Left renal cortex interstitium (tissue), 4 donors: ENCODE data around the gene TAAR8. TPM values are rescaled to one million over a fixed set of nuclear protein-coding genes. Genes with fewer than 3 reads are reported as not detected.

Experiments used
- polyA plus RNA-seq, 4 donors: library from polyadenylated mRNA; unstranded; fragments of 120-200 nt; gene quantifications; one replicate each; pipeline ENCODE4 v1.2.1, GENCODE V29; 2013; ENCODE audit not compliant: insufficient read length in 4 of 4

TAAR8 gene
- polyA plus RNA-seq, 4 donors = not detected

Other genes starting within 250 kb of the TAAR8 start
- gene MOXD1, start 151.2 kb upstream of the TAAR8 start, polyA plus RNA-seq = 100 to 1,000 TPM; 172 to 315 (median 236) TPM
- 100 to 1,000 TPM in 1 of 4 donors, 10 to 100 TPM in 3; 80.2 to 101 (median 86.0) TPM for gene STX7, start 39.6 kb upstream of the TAAR8 start, polyA plus RNA-seq
- gene TAAR9, start 14.4 kb upstream of the TAAR8 start, polyA plus RNA-seq = not detected
- gene TAAR6, start 17.6 kb downstream of the TAAR8 start, polyA plus RNA-seq = under 1 TPM in 1 of 4 donors, not detected in 3; 0.16 TPM
- gene TAAR5, start 37.1 kb downstream of the TAAR8 start, polyA plus RNA-seq = not detected
- not detected for gene TAAR2, start 71.6 kb downstream of the TAAR8 start, polyA plus RNA-seq
- gene TAAR1, start 106.5 kb downstream of the TAAR8 start, polyA plus RNA-seq = not detected
- gene VNN1, start 161.4 kb downstream of the TAAR8 start, polyA plus RNA-seq = under 1 TPM; 0.08 to 0.37 (median 0.18) TPM
- gene VNN2, start 205.2 kb downstream of the TAAR8 start, polyA plus RNA-seq = 1 to 10 TPM; 1.8 to 4.0 (median 2.7) TPM
- gene SLC18B1, start 246.0 kb downstream of the TAAR8 start, polyA plus RNA-seq = 10 to 100 TPM; 27.8 to 35.7 (median 34.4) TPM